ENCODE data around the gene PRR20G. TPM values are rescaled to one million over a fixed set of nuclear protein-coding genes. Genes with fewer than 3 reads are reported as not detected.

Gene PRR20G
- total RNA-seq, 2 experiments from 2014 or later, result not detected

DNA sequence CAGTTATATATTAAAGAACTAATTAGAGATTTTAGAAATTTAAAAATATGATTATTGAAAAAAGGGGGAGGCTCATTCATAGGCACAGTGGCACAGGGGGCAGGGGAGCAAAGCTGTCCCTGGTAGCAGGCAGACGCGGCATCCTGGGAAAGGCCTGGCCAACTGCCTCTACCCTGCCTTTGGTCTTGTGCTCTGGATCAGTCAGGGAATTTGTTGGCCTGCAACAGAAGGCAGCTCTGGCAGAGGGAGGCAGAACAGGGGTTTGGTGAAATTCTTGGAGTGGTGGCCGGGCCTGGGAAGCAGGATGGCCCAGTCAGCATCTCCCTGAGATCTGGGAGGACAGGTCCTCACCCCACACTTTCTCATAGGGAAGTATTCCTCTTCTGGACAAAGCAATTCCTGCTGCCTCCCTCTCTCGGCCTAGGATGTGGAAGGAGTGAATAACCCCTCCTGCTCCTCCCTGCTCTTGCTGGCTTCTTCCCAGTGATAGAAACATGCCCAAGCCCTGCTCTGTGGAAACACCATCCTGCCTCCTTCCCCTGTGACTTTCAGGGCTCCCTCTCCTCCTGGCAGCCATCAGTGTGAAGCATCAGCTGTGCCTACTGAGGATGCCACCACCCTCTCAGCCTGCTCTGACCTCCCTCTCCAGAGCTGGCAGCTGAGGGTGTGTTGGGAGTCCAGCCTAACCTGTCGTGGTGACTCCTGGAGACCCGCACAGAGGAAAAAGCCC lies 26.9 kb downstream of the PRR20G start:
- H3K4me1 ChIP-seq (ENCODE audit: insufficient read depth, low read length, poor library complexity, severe bottlenecking), result no peaks in the 10 kb centered on the region
- ChIA-PET CTCF (ENCODE audit: unreplicated experiment) (no interaction called here), POLR2A (no interaction called here)
- TF ChIP-seq, protein P1, sequence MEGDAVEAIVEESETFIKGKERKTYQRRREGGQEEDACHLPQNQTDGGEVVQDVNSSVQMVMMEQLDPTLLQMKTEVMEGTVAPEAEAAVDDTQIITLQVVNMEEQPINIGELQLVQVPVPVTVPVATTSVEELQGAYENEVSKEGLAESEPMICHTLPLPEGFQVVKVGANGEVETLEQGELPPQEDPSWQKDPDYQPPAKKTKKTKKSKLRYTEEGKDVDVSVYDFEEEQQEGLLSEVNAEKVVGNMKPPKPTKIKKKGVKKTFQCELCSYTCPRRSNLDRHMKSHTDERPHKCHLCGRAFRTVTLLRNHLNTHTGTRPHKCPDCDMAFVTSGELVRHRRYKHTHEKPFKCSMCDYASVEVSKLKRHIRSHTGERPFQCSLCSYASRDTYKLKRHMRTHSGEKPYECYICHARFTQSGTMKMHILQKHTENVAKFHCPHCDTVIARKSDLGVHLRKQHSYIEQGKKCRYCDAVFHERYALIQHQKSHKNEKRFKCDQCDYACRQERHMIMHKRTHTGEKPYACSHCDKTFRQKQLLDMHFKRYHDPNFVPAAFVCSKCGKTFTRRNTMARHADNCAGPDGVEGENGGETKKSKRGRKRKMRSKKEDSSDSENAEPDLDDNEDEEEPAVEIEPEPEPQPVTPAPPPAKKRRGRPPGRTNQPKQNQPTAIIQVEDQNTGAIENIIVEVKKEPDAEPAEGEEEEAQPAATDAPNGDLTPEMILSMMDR (conservative IDR thresholded peaks at IDR 0.05; ENCODE audit: low read length), result no peak
- no peak for TF ChIP-seq EZH2phosphoT487 (IDR thresholded peaks at IDR 0.05; ENCODE audit: borderline replicate concordance, low read depth, low read length)
- no peaks in the 10 kb centered on the region for H3K36me3 ChIP-seq (ENCODE audit: insufficient read depth, low read length)
- no peaks in the 10 kb centered on the region for H3K9me2 ChIP-seq (ENCODE audit: insufficient read depth, low read length)
- intact Hi-C loops (cut with micrococcal nuclease; ENCODE audit: unreplicated experiment), result no loop called here
- no peaks in the 10 kb centered on the region for H3K9me3 ChIP-seq (ENCODE audit: low read length)
- no peak for DNase-seq (ENCODE audit: low spot score)
- H3K79me2 ChIP-seq (ENCODE audit: insufficient read depth, low read depth, low read length), result no peaks in the 10 kb centered on the region
- H4K20me1 ChIP-seq (ENCODE audit: insufficient read depth, low read length), result no peaks in the 10 kb centered on the region
- no TSS peak for BruUV-seq (replicated peaks)
- no peak overlapping the region for H3K4me2 ChIP-seq (ENCODE audit: low read length)
- H3K4me3 ChIP-seq (ENCODE audit: low read depth, low read length, poor library complexity, severe bottlenecking), result no peak overlapping the region
- no peak overlapping the region for H2AFZ ChIP-seq (ENCODE audit: low read length)
- no peak overlapping the region for H3K27ac ChIP-seq (ENCODE audit: low read depth, low read length, poor library complexity, severe bottlenecking)

DNA sequence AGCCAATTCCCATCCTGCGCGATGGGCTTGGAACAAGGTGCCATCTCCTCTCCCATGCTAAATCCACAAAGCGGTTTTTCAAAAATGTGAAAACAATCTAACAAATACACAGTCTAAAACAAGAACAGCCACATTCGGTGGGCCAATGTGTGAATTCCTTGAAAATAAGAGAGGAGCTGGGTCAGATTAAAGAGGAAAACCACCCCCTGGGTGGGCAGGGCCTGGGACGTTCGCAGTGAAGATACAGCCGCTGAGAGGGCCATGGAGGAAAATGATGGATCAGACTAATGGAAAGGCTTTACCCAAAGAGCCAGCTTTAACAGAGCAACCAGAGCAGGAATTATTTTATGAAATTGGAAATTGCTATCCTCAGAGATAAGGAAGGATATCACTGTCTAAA lies 27.4 kb downstream of the PRR20G start:
- H3K4me2 ChIP-seq (ENCODE audit: low read length), result no peak overlapping the region
- no peaks in the 10 kb centered on the region for H4K20me1 ChIP-seq (ENCODE audit: insufficient read depth, low read length)
- H3K9me2 ChIP-seq (ENCODE audit: insufficient read depth, low read length), result no peaks in the 10 kb centered on the region
- no peaks in the 10 kb centered on the region for H3K36me3 ChIP-seq (ENCODE audit: insufficient read depth, low read length)
- H3K79me2 ChIP-seq (ENCODE audit: insufficient read depth, low read depth, low read length), result no peaks in the 10 kb centered on the region
- ChIA-PET POLR2A (interaction anchor here (0.5 kb wide), 1 partner anchor 263 kb away, joined by 4 read pairs; no protein-coding TSS in a partner anchor), CTCF (ENCODE audit: unreplicated experiment) (no interaction called here)
- no TSS peak for BruUV-seq (replicated peaks)
- H3K27ac ChIP-seq (ENCODE audit: low read depth, low read length, poor library complexity, severe bottlenecking), result no peak overlapping the region
- H3K9me3 ChIP-seq (ENCODE audit: low read length), result no peaks in the 10 kb centered on the region
- intact Hi-C loops (cut with micrococcal nuclease; ENCODE audit: unreplicated experiment), result no loop called here
- no peak for DNase-seq (ENCODE audit: low spot score)
- H2AFZ ChIP-seq (ENCODE audit: low read length), result no peak overlapping the region
- no peaks in the 10 kb centered on the region for H3K4me1 ChIP-seq (ENCODE audit: insufficient read depth, low read length, poor library complexity, severe bottlenecking)
- H3K4me3 ChIP-seq (ENCODE audit: low read depth, low read length, poor library complexity, severe bottlenecking), result no peak overlapping the region
- TF ChIP-seq EZH2phosphoT487 (IDR thresholded peaks at IDR 0.05; ENCODE audit: borderline replicate concordance, low read depth, low read length), result no peak
- TF ChIP-seq, protein P1 (conservative IDR thresholded peaks at IDR 0.05; ENCODE audit: low read length), result no peak

DNA sequence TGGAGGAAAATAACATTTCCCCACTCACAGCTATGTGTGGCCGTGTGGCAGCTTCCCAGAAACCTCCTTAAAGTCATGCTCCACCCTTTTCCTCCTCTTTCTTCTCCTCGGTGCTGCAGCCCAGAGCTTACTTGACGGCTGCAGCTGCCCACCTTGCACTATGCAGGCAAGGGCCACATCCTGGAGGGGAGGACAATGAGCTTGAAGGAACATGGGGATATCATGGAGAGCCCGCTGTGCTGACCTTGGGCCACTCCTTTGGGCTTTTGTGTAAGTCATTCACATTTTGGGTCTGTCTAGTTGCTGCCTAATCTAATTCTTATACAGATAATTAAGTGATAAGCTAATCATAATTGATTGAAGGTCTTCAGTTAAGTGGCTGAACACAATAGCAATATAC lies 28.0 kb downstream of the PRR20G start:
- Histone ChIP-seq H3K9me2 (ENCODE audit: insufficient read depth, low read length) (no peaks in the 10 kb centered on the region), H2AFZ (ENCODE audit: low read length) (no peak overlapping the region), H3K4me3 (ENCODE audit: low read depth, low read length, poor library complexity, severe bottlenecking) (no peak overlapping the region), H4K20me1 (ENCODE audit: insufficient read depth, low read length) (no peaks in the 10 kb centered on the region), H3K79me2 (ENCODE audit: insufficient read depth, low read depth, low read length) (no peaks in the 10 kb centered on the region), H3K4me2 (ENCODE audit: low read length) (no peak overlapping the region), H3K4me1 (ENCODE audit: insufficient read depth, low read length, poor library complexity, severe bottlenecking) (no peaks in the 10 kb centered on the region), H3K9me3 (ENCODE audit: low read length) (no peaks in the 10 kb centered on the region), H3K27ac (ENCODE audit: low read depth, low read length, poor library complexity, severe bottlenecking) (no peak overlapping the region), H3K36me3 (ENCODE audit: insufficient read depth, low read length) (no peaks in the 10 kb centered on the region)
- no peak for TF ChIP-seq EZH2phosphoT487 (IDR thresholded peaks at IDR 0.05; ENCODE audit: borderline replicate concordance, low read depth, low read length)
- TF ChIP-seq, protein P1 (conservative IDR thresholded peaks at IDR 0.05; ENCODE audit: low read length), result no peak
- intact Hi-C loops (cut with micrococcal nuclease; ENCODE audit: unreplicated experiment), result no loop called here
- POLR2A ChIA-PET, result interaction anchor here (0.5 kb wide), 1 partner anchor 264 kb away, joined by 4 read pairs; no protein-coding TSS in a partner anchor
- no TSS peak for BruUV-seq (replicated peaks)
- DNase-seq (ENCODE audit: low spot score), result no peak
- CTCF ChIA-PET (ENCODE audit: unreplicated experiment), result no interaction called here
